Epithelial cell of esophagus (primary cell): ENCODE measurements around the gene SMNDC1.

Source experiments
- DNase-seq: peaks from one replicate; pipeline ENCODE4 v3.0.0; 2010; ENCODE audit warnings: low read depth
- H3K4me3 ChIP-seq: 2 replicates; pipeline ENCODE4 v1.5.1; 2011; ENCODE audit warnings: mild to moderate bottlenecking, low read length, control low read depth
- CTCF ChIP-seq: IDR thresholded peaks from 2 replicates; pipeline ENCODE4 v1.5.1; 2011; ENCODE audit warnings: low read depth, mild to moderate bottlenecking, low read length, control low read depth, inconsistent platforms; ENCODE audit not compliant: insufficient read depth; ENCODE audit errors: missing control alignments

Gene SMNDC1

GRCh38 chr10:110304780-110305421, at the start of gene SMNDC1:
Gene SMNDC1 (minus strand): TSS chr10:110304920. CDS start chr10:110303587, 1,333 bp downstream.
- no peak for TF ChIP-seq CTCF
- DNase-seq, result peak; percentile 98
- H3K4me3 ChIP-seq, result peak within 1 kb of the TSS; percentile 96

DNA sequence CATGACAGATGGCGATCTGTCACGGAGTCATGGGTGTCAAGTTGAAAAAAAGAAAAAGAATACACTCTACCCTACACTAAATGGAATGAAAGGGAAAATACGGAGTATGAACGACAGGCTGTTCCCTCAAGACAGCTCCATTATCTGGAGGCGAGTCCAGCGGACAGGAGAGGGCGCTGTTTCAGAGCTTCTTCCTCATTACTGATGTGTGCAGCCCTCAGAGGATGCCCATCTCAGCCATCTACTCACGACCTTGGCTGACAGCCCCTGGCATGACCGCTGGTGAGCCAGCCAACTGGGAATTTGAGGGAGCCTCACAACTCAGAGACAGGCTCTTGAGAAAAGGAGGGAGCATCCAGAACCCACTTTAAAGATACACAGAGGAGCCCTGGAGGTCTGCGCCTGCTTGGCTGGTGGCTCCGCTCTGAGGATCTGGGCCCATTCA, 49.6 kb upstream of the SMNDC1 start:
- H3K4me3 ChIP-seq, result no peak overlapping the region
- peak; percentile 88 for TF ChIP-seq CTCF
- DNase-seq, result peak; percentile 89

DNA sequence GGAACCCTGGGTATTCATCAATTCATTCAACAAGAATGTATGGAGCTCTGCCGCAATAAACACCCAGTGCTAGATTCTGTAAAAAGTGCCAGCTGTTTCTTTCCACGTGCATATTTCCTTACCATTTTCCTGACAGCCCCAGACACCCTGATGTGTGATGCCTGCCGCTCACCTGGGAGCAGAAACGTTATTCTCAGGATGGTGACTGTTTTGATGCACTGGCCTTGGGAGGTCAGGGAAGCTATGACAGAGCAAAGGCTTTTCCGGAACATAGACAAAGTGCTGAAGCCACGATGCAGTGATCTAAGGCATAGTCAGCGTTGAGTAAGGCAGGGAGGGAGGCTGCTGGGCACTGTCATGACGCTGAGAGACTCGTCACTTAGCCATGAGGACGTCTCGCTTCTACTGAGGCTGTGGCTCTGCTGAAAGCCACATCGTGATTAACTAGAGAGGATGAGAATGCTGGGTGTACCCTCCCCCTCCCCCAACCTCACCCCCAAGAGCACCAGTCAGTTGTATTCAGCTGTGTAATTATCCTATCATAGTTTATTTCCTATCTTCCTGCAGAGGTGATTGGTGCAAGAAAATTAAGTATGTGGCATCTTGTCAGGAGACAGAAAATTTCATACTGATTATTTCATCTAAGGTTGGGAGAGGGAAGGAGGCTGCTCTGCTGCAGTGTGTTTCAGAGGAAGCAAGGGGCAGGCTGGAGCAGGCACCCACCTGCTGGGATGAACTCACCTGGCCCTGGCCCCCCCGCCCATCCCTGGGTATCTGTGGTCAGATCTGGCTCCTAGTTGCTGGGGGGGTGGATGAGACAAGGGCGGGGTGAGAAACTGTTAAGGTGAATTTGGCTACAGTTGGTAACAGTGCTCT, 48.8 kb upstream of the SMNDC1 start:
- no peak overlapping the region for H3K4me3 ChIP-seq
- DNase-seq, result peak; percentile 96
- TF ChIP-seq CTCF, result peak; percentile 47

- no peak overlapping the region for H3K4me3 ChIP-seq
- no peak for DNase-seq
- TF ChIP-seq CTCF, result no peak
Measured at GRCh38 chr10:110352930-110353243, 48.2 kb upstream of the SMNDC1 start.

GRCh38 chr10:110350812-110351211, 46.1 kb upstream of the SMNDC1 start:
- no peak for TF ChIP-seq CTCF
- DNase-seq, result no peak

GRCh38 chr10:110349831-110350230, 45.1 kb upstream of the SMNDC1 start:
- no peak for DNase-seq
- TF ChIP-seq CTCF, result no peak
- H3K4me3 ChIP-seq, result no peak overlapping the region

More at GRCh38 chr10:110350812-110351211, 46.1 kb upstream of the SMNDC1 start:
- H3K4me3 ChIP-seq, result no peak overlapping the region
